Parathyroid adenoma (tissue), 2 donors: ENCODE data around the gene GALNT3.

Source experiments
- H2AFZ ChIP-seq: fragments of 300-600 bp; sonication (generic); one replicate; pipeline ENCODE4 v1.7.0; 2017; ENCODE audit warnings: antibody characterized with exemption, mild to moderate bottlenecking
- H3K27ac ChIP-seq: fragments of 300-600 bp; sonication (generic); one replicate; pipeline ENCODE4 v1.7.0; 2017
- H3K27me3 ChIP-seq: fragments of 300-600 bp; sonication (generic); one replicate; pipeline ENCODE4 v1.7.0; 2017; ENCODE audit warnings: low read length; ENCODE audit not compliant: control insufficient read depth, insufficient read depth
- H3K36me3 ChIP-seq: fragments of 300-600 bp; sonication (generic); one replicate; pipeline ENCODE4 v1.7.0; 2017; ENCODE audit warnings: low read length; ENCODE audit not compliant: control insufficient read depth, insufficient read depth
- H3K4me1 ChIP-seq: fragments of 300-600 bp; sonication (generic); one replicate; pipeline ENCODE4 v1.7.0; 2017; ENCODE audit warnings: control low read depth
- H3K4me2 ChIP-seq: fragments of 300-600 bp; sonication (generic); one replicate; pipeline ENCODE4 v1.7.0; 2017; ENCODE audit warnings: low read length
- H3K4me3 ChIP-seq: fragments of 300-600 bp; sonication (generic); one replicate; pipeline ENCODE4 v1.7.0; 2017; ENCODE audit warnings: low read depth, low read length
- H3K79me2 ChIP-seq: fragments of 300-600 bp; sonication (generic); one replicate; pipeline ENCODE4 v1.7.0; 2017; ENCODE audit warnings: control low read depth
- H3K9ac ChIP-seq: fragments of 300-600 bp; sonication (generic); one replicate; pipeline ENCODE4 v1.7.0; 2017; ENCODE audit warnings: mild to moderate bottlenecking
- H3K9me3 ChIP-seq: fragments of 300-600 bp; sonication (generic); one replicate; pipeline ENCODE4 v1.7.0; 2017; ENCODE audit warnings: low read length; ENCODE audit not compliant: control insufficient read depth
- TF ChIP-seq, protein P1 (sequence below): fragments of 300-600 bp; sonication (generic); IDR thresholded peaks from one replicate; pipeline ENCODE4 v1.7.0; 2017; ENCODE audit warnings: antibody characterized with exemption, mild to moderate bottlenecking
- donor health status: primary hyperparathyroidism.

The GALNT3 gene

GRCh38 chr2:165796819-165797530, 2.9 kb upstream of the GALNT3 start:
- TF ChIP-seq, protein P1, sequence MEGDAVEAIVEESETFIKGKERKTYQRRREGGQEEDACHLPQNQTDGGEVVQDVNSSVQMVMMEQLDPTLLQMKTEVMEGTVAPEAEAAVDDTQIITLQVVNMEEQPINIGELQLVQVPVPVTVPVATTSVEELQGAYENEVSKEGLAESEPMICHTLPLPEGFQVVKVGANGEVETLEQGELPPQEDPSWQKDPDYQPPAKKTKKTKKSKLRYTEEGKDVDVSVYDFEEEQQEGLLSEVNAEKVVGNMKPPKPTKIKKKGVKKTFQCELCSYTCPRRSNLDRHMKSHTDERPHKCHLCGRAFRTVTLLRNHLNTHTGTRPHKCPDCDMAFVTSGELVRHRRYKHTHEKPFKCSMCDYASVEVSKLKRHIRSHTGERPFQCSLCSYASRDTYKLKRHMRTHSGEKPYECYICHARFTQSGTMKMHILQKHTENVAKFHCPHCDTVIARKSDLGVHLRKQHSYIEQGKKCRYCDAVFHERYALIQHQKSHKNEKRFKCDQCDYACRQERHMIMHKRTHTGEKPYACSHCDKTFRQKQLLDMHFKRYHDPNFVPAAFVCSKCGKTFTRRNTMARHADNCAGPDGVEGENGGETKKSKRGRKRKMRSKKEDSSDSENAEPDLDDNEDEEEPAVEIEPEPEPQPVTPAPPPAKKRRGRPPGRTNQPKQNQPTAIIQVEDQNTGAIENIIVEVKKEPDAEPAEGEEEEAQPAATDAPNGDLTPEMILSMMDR, result no peak
- Histone ChIP-seq H3K9ac (no peak overlapping the region), H3K4me1 (no peaks in the 10 kb centered on the region), H3K36me3 (no peaks in the 10 kb centered on the region), H3K27me3 (no peaks in the 10 kb centered on the region), H3K4me3 (no peak overlapping the region), H3K4me2 (no peak overlapping the region), H3K9me3 (no peaks in the 10 kb centered on the region), H3K79me2 (no peaks in the 10 kb centered on the region), H3K27ac (no peak overlapping the region), H2AFZ (no peak overlapping the region)

- H3K4me3 ChIP-seq, result no peak overlapping the region
- TF ChIP-seq, protein P1, result no peak
- no peak overlapping the region for H3K4me2 ChIP-seq
- H3K27ac ChIP-seq, result no peak overlapping the region
- no peaks in the 10 kb centered on the region for H3K4me1 ChIP-seq
- H3K9ac ChIP-seq, result no peak overlapping the region
- no peaks in the 10 kb centered on the region for H3K36me3 ChIP-seq
- no peaks in the 10 kb centered on the region for H3K9me3 ChIP-seq
- H2AFZ ChIP-seq, result no peak overlapping the region
- H3K27me3 ChIP-seq, result no peaks in the 10 kb centered on the region
- H3K79me2 ChIP-seq, result no peaks in the 10 kb centered on the region
Observed at GRCh38 chr2:165796129-165796528, 2.1 kb upstream of the GALNT3 start.

GRCh38 chr2:165795011-165795410, 964 bp upstream of the GALNT3 start:
- Histone ChIP-seq H3K9me3 (no peaks in the 10 kb centered on the region), H3K9ac (no peak overlapping the region), H3K36me3 (no peaks in the 10 kb centered on the region), H3K4me1 (no peaks in the 10 kb centered on the region), H3K79me2 (no peaks in the 10 kb centered on the region), H3K4me3 (peak overlapping the region; percentile 68), H2AFZ (peak overlapping the region; percentile 95), H3K27me3 (no peaks in the 10 kb centered on the region), H3K27ac (peak overlapping the region; percentile 76), H3K4me2 (peak overlapping the region; percentile 98)
- TF ChIP-seq, protein P1, result no peak

GRCh38 chr2:165794536-165794928, 485 bp upstream of the GALNT3 start:
- Histone ChIP-seq H3K79me2 (no peaks in the 10 kb centered on the region), H3K27me3 (no peaks in the 10 kb centered on the region), H3K4me2 (peak overlapping the region; percentile 98), H3K9ac (no peak overlapping the region), H3K4me3 (peak overlapping the region; percentile 68), H3K27ac (peak overlapping the region; percentile 76), H3K9me3 (no peaks in the 10 kb centered on the region), H3K4me1 (no peaks in the 10 kb centered on the region), H2AFZ (peak overlapping the region; percentile 95), H3K36me3 (no peaks in the 10 kb centered on the region)
- TF ChIP-seq, protein P1, result no peak
